Activated T-helper 9 cell treated with anti-CD3 and anti-CD28 coated beads, Interleukin-2, amount 50 U/mL, for 16 hours (primary cell): ENCODE measurements around the gene STRN3.
"Not testable (repeated sequence)": the region's sequence is repeated elsewhere in the genome, so short reads cannot be mapped to it uniquely, and the experiment has no call there.

Experiments used
- DNase-seq: peaks from one replicate; pipeline ENCODE4 v3.0.0-alpha.2; 2020; ENCODE audit warnings: low read depth

Gene STRN3

GRCh38 chr14:31030469-31030868, 4.3 kb upstream of the STRN3 start:
- DNase-seq: no peak

- no peak for DNase-seq
Measured at GRCh38 chr14:31029016-31029970, 3.1 kb upstream of the STRN3 start.

- no peak for DNase-seq
Measured at GRCh38 chr14:31027847-31028246, 1.7 kb upstream of the STRN3 start.

- peak; percentile 85 for DNase-seq
Measured at GRCh38 chr14:31026450-31027235, 464 bp upstream of the STRN3 start.

- peak; percentile 35 for DNase-seq
Measured at GRCh38 chr14:31025367-31026076, 657 bp downstream of the STRN3 start, which contains the start of gene AP4S1. TSS of gene AP4S1 (plus strand) at chr14:31025649. CDS start at chr14:31066197, 40,548 bp downstream.

- no peak for DNase-seq
Measured at GRCh38 chr14:31024577-31025366, 1.4 kb downstream of the STRN3 start.

- DNase-seq: no peak
Measured at GRCh38 chr14:31024010-31024480, 2.1 kb downstream of the STRN3 start.

- no peak for DNase-seq
Measured at GRCh38 chr14:31022386-31022785, 3.8 kb downstream of the STRN3 start.

GRCh38 chr14:31021576-31021949, 4.6 kb downstream of the STRN3 start:
- DNase-seq: no peak

- no peak for DNase-seq
Measured at GRCh38 chr14:31020834-31021575, 5.2 kb downstream of the STRN3 start.

- no peak for DNase-seq
Measured at GRCh38 chr14:31018057-31018645, 8.0 kb downstream of the STRN3 start.

GRCh38 chr14:31013841-31014240, 12.3 kb downstream of the STRN3 start:
- DNase-seq: no peak

- DNase-seq: no peak
Measured at GRCh38 chr14:31010935-31011334, 15.2 kb downstream of the STRN3 start.

GRCh38 chr14:31009836-31010574, 16.2 kb downstream of the STRN3 start:
- DNase-seq: no peak

- DNase-seq: no peak
Measured at GRCh38 chr14:31006703-31007102, 19.5 kb downstream of the STRN3 start.

GRCh38 chr14:31004007-31004406, 22.2 kb downstream of the STRN3 start:
- DNase-seq: not testable (repeated sequence)

- no peak for DNase-seq
Measured at GRCh38 chr14:31003284-31003683, 22.9 kb downstream of the STRN3 start.

- no peak for DNase-seq
Measured at GRCh38 chr14:31001339-31001658, 24.9 kb downstream of the STRN3 start.

GRCh38 chr14:31000629-31001338, 25.4 kb downstream of the STRN3 start:
- DNase-seq: no peak
